Ishikawa (cell line): Measurements from ENCODE around the gene KCTD16.

ENCODE experiments used
- CEBPB ChIP-seq: IDR thresholded peaks from 2 replicates; pipeline ENCODE4 v1.6.1; 2012
- CREB1 ChIP-seq: IDR thresholded peaks from 2 replicates; pipeline ENCODE4 v1.6.1; 2012; ENCODE audit warnings: low read depth
- EGR1 ChIP-seq: IDR thresholded peaks from 2 replicates; pipeline ENCODE4 v1.6.1; 2012
- EP300 ChIP-seq: IDR thresholded peaks from 2 replicates; pipeline ENCODE4 v1.6.1; 2012; ENCODE audit warnings: borderline replicate concordance
- FOXM1 ChIP-seq: IDR thresholded peaks from 2 replicates; pipeline ENCODE4 v1.6.1; 2012; ENCODE audit warnings: low read depth, borderline replicate concordance
- NFIC ChIP-seq: IDR thresholded peaks from 2 replicates; pipeline ENCODE4 v1.6.1; 2012
- RAD21 ChIP-seq: IDR thresholded peaks from 2 replicates; pipeline ENCODE4 v1.6.1; 2012; ENCODE audit warnings: low read depth
- TAF1 ChIP-seq: IDR thresholded peaks from 2 replicates; pipeline ENCODE4 v1.6.1; 2012; ENCODE audit warnings: low read depth, mild to moderate bottlenecking
- TCF12 ChIP-seq: IDR thresholded peaks from 2 replicates; pipeline ENCODE4 v1.6.1; 2012; ENCODE audit warnings: low read depth
- TEAD4 ChIP-seq: IDR thresholded peaks from 2 replicates; pipeline ENCODE4 v1.6.1; 2012
- YY1 ChIP-seq: IDR thresholded peaks from 2 replicates; pipeline ENCODE4 v1.6.1; 2012; ENCODE audit warnings: low read depth
- ZBTB7A ChIP-seq: IDR thresholded peaks from 2 replicates; pipeline ENCODE4 v1.6.1; 2012; ENCODE audit warnings: low read depth
- TF ChIP-seq, protein P1 (sequence below): IDR thresholded peaks from 2 replicates; pipeline ENCODE4 v1.6.1; 2012; ENCODE audit warnings: low read depth, mild to moderate bottlenecking
- TF ChIP-seq, protein P2 (sequence below): IDR thresholded peaks from 2 replicates; pipeline ENCODE4 v1.6.1; 2012
- TF ChIP-seq, protein P3 (sequence below): IDR thresholded peaks from 2 replicates; pipeline ENCODE4 v1.6.1; 2012

The KCTD16 gene

DNA sequence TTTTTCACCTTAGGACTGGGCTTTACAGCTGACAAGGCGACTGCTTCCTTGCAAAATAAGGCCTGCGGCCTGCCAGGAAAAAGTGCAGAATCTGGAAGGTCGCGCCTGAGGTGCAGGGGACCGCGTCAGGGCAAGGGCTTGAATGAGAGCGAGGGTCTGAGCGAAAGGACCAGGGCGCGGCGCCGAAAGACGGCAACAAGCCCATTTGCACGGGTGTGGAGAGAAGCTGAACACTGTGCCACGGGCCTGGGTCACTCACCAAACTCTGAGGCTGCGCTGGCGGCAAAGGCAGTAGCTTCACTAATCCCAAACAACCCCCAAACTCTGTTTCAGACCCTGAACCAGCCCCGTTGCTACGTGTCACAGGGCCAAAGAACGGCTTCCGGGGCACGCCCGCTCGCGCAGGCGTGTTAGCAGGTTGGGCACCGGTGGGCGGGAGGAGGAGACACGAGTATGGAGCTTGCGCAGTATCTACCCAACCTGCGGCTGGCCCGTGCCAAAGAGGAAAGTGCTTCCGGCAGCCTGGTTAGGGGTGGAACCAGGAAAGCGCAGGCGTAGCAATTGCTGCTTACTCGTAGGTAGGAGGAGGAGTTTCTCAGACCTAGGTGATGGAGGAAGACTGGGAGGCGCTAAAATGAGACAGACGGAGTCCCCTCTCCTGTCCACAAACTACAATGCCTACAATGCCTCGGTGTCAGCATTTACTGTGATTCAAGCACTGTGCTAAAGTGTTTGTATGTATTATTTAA lies at the start of gene KCTD16, which contains the start of gene YIPF5:
Gene KCTD16, plus strand, starts transcription at position 598 of the 749 bp plus-strand sequence.
Gene YIPF5, minus strand, starts transcription at position 384 of the 749 bp plus-strand sequence. CDS start 704 bp downstream, outside the sequence.
- TF ChIP-seq TCF12: no peak
- TF ChIP-seq TAF1: peak; percentile 69; the same call in 1 of the 2 replicates
- no peak for TF ChIP-seq ZBTB7A
- no peak for TF ChIP-seq RAD21
- TF ChIP-seq CREB1: peak; percentile 50; the same call in 1 of the 2 replicates
- TF ChIP-seq YY1: no peak
- TF ChIP-seq EGR1: peak; percentile 60; the same call in 1 of the 2 replicates
- TF ChIP-seq NFIC: no peak
- TF ChIP-seq EP300: no peak
- TF ChIP-seq TEAD4: no peak
- TF ChIP-seq CEBPB: no peak
- TF ChIP-seq, protein P1, sequence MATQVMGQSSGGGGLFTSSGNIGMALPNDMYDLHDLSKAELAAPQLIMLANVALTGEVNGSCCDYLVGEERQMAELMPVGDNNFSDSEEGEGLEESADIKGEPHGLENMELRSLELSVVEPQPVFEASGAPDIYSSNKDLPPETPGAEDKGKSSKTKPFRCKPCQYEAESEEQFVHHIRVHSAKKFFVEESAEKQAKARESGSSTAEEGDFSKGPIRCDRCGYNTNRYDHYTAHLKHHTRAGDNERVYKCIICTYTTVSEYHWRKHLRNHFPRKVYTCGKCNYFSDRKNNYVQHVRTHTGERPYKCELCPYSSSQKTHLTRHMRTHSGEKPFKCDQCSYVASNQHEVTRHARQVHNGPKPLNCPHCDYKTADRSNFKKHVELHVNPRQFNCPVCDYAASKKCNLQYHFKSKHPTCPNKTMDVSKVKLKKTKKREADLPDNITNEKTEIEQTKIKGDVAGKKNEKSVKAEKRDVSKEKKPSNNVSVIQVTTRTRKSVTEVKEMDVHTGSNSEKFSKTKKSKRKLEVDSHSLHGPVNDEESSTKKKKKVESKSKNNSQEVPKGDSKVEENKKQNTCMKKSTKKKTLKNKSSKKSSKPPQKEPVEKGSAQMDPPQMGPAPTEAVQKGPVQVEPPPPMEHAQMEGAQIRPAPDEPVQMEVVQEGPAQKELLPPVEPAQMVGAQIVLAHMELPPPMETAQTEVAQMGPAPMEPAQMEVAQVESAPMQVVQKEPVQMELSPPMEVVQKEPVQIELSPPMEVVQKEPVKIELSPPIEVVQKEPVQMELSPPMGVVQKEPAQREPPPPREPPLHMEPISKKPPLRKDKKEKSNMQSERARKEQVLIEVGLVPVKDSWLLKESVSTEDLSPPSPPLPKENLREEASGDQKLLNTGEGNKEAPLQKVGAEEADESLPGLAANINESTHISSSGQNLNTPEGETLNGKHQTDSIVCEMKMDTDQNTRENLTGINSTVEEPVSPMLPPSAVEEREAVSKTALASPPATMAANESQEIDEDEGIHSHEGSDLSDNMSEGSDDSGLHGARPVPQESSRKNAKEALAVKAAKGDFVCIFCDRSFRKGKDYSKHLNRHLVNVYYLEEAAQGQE: no peak
- TF ChIP-seq FOXM1: no peak
- TF ChIP-seq, protein P2, sequence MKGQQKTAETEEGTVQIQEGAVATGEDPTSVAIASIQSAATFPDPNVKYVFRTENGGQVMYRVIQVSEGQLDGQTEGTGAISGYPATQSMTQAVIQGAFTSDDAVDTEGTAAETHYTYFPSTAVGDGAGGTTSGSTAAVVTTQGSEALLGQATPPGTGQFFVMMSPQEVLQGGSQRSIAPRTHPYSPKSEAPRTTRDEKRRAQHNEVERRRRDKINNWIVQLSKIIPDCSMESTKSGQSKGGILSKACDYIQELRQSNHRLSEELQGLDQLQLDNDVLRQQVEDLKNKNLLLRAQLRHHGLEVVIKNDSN: no peak
- TF ChIP-seq, protein P3, sequence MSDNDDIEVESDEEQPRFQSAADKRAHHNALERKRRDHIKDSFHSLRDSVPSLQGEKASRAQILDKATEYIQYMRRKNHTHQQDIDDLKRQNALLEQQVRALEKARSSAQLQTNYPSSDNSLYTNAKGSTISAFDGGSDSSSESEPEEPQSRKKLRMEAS: no peak

DNA sequence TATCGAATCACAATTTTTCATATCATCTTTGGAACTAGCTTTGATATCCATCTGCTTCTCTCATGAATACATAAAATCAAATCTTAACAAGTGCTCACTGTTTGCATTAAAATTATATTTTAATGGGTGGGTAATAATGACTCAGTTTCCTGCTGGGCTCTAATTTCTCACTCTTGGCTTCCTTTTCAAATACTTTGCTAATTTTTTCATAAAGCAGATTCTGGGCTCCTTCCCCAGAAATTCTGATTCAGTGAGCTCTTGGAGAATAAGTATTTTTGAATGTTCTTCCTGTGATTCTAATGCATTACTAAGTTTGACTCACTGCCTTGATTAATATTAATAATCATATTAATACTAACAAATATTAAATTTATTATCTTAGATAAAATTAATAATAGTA lies 49.1 kb upstream of the KCTD16 start:
- TF ChIP-seq TAF1 (no peak), NFIC (no peak), RAD21 (no peak), CREB1 (no peak), YY1 (no peak), FOXM1 (no peak), EP300 (no peak), TCF12 (no peak), CEBPB (no peak), TEAD4 (no peak), ZBTB7A (no peak), EGR1 (no peak)
- TF ChIP-seq, protein P1: no peak
- TF ChIP-seq, protein P2: no peak
- TF ChIP-seq, protein P3: no peak

DNA sequence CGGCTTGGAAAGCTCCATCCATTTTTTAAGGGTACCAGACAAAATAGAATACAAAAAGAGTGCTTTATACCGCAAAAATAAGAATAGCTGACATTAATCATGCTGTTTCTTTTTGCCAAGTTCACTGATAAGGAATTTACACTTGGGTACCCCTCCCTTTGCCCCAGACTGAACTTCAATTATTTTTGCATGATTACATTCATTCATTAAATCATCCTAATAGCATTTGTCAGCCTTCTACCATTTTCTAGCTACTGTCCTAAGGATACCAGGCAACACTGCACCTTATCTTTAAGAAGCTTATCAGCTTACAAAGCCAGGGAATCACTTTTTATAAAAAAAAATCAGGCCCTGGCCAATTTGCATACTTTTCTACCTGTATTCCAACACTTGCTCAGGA lies 48.6 kb upstream of the KCTD16 start:
- TF ChIP-seq CREB1 (no peak), CEBPB (no peak), EGR1 (no peak), NFIC (no peak), TEAD4 (no peak), EP300 (no peak), TCF12 (no peak), ZBTB7A (no peak), FOXM1 (no peak)
- TF ChIP-seq, protein P3: no peak
- TF ChIP-seq, protein P1: no peak
